ENCODE results near the gene SORD.
"Not testable (repeated sequence)": the region's sequence is repeated elsewhere in the genome, so short reads cannot be mapped to it uniquely, and the experiment has no call there.

GRCh38 chr15:44987711-44988110, 35.3 kb upstream of the SORD start:
- not testable (repeated sequence) for TF ChIP-seq CTCF (conservative IDR thresholded peaks at IDR 0.05); ZFX (IDR thresholded peaks at IDR 0.05)
